ENCODE results near the gene CCDC124.

The CCDC124 gene

DNA sequence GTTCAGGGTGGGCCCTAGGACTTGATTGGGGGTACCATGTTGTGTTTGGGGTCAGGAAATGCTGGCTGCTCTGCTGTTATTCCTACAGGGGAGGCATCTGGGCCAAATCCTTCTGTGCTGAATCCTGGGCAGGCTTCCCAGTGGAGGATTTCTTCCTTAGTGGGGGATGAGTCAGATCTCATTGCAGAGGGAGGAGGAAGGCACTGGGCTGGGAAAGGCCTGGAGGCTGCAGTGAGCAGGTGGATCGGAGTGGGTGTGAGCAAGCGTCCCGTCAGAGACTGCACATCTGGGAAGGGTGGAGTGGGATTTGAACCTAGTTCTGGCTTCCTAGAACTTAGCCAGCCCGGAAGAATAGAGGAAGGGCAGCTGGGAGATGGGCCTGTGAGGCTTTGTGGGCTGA, 11.5 kb downstream of the CCDC124 start:
- no peaks in the 10 kb centered on the region for H3K79me2 ChIP-seq (ENCODE audit: insufficient read depth, low read length)
- no peak overlapping the region for H3K9ac ChIP-seq (ENCODE audit: low read depth, low read length, poor library complexity, severe bottlenecking)
- H4K20me1 ChIP-seq (ENCODE audit: insufficient read depth, low read length, poor library complexity, severe bottlenecking), result no peaks in the 10 kb centered on the region
- no peaks in the 10 kb centered on the region for H3K9me3 ChIP-seq (ENCODE audit: insufficient read depth, low read depth, low read length)
- no peak overlapping the region for H3K4me2 ChIP-seq (ENCODE audit: low read depth, low read length, poor library complexity, severe bottlenecking)
- H3K4me1 ChIP-seq (ENCODE audit: insufficient read depth, low read length, poor library complexity, severe bottlenecking), result peaks cover 16% of the 10 kb centered on the region
- TF ChIP-seq, protein P1, sequence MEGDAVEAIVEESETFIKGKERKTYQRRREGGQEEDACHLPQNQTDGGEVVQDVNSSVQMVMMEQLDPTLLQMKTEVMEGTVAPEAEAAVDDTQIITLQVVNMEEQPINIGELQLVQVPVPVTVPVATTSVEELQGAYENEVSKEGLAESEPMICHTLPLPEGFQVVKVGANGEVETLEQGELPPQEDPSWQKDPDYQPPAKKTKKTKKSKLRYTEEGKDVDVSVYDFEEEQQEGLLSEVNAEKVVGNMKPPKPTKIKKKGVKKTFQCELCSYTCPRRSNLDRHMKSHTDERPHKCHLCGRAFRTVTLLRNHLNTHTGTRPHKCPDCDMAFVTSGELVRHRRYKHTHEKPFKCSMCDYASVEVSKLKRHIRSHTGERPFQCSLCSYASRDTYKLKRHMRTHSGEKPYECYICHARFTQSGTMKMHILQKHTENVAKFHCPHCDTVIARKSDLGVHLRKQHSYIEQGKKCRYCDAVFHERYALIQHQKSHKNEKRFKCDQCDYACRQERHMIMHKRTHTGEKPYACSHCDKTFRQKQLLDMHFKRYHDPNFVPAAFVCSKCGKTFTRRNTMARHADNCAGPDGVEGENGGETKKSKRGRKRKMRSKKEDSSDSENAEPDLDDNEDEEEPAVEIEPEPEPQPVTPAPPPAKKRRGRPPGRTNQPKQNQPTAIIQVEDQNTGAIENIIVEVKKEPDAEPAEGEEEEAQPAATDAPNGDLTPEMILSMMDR (conservative IDR thresholded peaks at IDR 0.05; ENCODE audit: low read length), result no peak
- TF ChIP-seq EZH2phosphoT487 (IDR thresholded peaks at IDR 0.05; ENCODE audit: borderline replicate concordance), result no peak
- no peak overlapping the region for H3K4me3 ChIP-seq (ENCODE audit: low read length, poor library complexity, severe bottlenecking)
- H3F3A ChIP-seq (ENCODE audit: low read depth), result no peaks in the 10 kb centered on the region
- H3K9me2 ChIP-seq (replicated peaks; ENCODE audit: low read depth, low read length), result no peaks in the 10 kb centered on the region
- H2AFZ ChIP-seq (ENCODE audit: low read length), result no peak overlapping the region
- no peaks in the 10 kb centered on the region for H3K27me3 ChIP-seq (ENCODE audit: insufficient read depth, low read length, poor library complexity, severe bottlenecking)
- H3K36me3 ChIP-seq (ENCODE audit: insufficient read depth, low read length), result peaks cover 4% of the 10 kb centered on the region; the same call in 1 of the 2 replicates

DNA sequence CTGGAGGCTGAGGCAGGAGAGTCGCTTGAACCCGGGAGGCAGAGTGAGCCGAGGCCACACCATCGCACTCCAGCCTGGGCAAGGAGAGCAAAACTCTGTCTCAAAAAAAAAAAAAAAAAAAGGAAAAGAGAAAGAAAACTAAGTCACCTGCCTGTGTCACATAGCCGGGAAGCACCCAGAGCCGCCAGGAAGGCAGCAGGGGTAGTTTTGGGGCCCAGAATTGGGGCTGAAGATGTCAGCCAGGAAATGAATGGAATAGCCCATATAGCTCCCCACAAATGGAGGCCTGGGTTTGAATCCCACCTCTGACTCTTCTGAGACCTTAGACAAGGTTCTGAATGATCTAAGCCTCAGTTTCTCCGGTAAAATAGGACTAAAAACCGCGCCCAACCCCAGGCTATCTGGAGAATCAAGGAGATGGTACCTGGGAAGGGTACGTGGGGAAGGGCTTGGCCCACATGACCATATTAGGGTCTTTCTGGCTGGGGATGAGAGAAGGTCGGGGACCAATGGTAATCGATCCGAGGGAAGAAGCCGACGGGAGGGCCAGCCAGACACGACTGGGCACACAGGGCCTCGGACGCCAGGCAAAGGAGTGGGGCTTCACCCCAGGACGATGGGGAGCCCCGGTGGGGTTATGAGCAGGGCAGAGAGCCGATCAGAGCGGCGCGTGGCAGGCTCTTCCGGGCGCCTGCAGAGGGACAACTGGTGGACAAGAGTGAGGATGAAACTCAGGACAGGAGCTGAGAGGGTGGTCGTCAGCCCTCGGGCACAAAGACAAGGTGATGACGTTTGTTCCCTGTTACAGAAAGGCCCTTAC, 14.4 kb downstream of the CCDC124 start:
- Histone ChIP-seq H3K27me3 (ENCODE audit: insufficient read depth, low read length, poor library complexity, severe bottlenecking) (no peaks in the 10 kb centered on the region), H3K36me3 (ENCODE audit: insufficient read depth, low read length) (no peaks in the 10 kb centered on the region), H3K9ac (ENCODE audit: low read depth, low read length, poor library complexity, severe bottlenecking) (no peak overlapping the region), H3K9me2 (replicated peaks; ENCODE audit: low read depth, low read length) (no peaks in the 10 kb centered on the region), H3K4me3 (ENCODE audit: low read length, poor library complexity, severe bottlenecking) (peak overlapping the region; percentile 73), H2AFZ (ENCODE audit: low read length) (peak overlapping the region; percentile 83), H3K4me1 (ENCODE audit: insufficient read depth, low read length, poor library complexity, severe bottlenecking) (peaks cover 33% of the 10 kb centered on the region), H3F3A (ENCODE audit: low read depth) (no peaks in the 10 kb centered on the region), H3K9me3 (ENCODE audit: insufficient read depth, low read depth, low read length) (no peaks in the 10 kb centered on the region), H3K79me2 (ENCODE audit: insufficient read depth, low read length) (no peaks in the 10 kb centered on the region), H4K20me1 (ENCODE audit: insufficient read depth, low read length, poor library complexity, severe bottlenecking) (no peaks in the 10 kb centered on the region), H3K4me2 (ENCODE audit: low read depth, low read length, poor library complexity, severe bottlenecking) (peak overlapping the region; percentile 87)
- TF ChIP-seq, protein P1 (conservative IDR thresholded peaks at IDR 0.05; ENCODE audit: low read length), result no peak
- no peak for TF ChIP-seq EZH2phosphoT487 (IDR thresholded peaks at IDR 0.05; ENCODE audit: borderline replicate concordance)

DNA sequence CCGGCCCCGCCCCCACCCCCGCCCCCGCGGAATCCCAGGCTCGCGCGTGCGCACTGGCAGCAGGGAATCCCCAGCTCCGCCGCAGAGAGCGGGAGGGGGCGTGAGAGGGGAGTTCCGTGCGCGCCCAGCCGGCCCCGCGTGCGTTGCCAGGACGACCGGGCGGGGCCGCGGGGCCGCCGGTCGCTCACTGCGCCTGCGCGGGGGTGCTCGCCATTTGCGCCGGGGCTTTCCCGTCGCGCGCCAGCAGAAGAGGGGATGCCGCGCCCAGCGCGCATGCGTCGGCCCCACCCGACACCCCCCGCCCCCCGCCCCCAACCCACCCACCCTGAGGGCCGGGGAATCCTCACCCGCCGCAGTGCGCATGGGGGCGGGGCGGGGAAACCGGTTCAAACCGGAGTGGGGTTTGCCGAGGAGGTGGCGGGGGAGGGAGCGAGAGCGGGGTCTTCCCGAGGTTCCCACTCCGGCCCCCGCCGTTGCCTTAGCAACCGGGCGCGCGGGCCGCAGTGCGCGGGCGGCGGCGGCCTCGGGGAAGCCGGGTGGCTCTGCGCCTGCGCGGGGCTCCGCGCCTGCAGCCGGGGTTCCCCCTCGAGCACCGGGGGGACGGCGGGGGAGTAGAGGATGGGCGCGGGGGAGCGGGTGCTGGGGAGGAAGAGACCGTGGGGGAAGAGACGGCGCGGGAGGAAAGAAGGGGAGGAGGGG, 15.1 kb downstream of the CCDC124 start:
- TF ChIP-seq, protein P1 (conservative IDR thresholded peaks at IDR 0.05; ENCODE audit: low read length), result no peak
- no peak for TF ChIP-seq EZH2phosphoT487 (IDR thresholded peaks at IDR 0.05; ENCODE audit: borderline replicate concordance)
- Histone ChIP-seq H3K9me3 (ENCODE audit: insufficient read depth, low read depth, low read length) (no peaks in the 10 kb centered on the region), H3K4me3 (ENCODE audit: low read length, poor library complexity, severe bottlenecking) (peak overlapping the region; percentile 73), H3K9me2 (replicated peaks; ENCODE audit: low read depth, low read length) (no peaks in the 10 kb centered on the region), H3K36me3 (ENCODE audit: insufficient read depth, low read length) (no peaks in the 10 kb centered on the region), H3K4me2 (ENCODE audit: low read depth, low read length, poor library complexity, severe bottlenecking) (peak overlapping the region; percentile 87), H3F3A (ENCODE audit: low read depth) (no peaks in the 10 kb centered on the region), H4K20me1 (ENCODE audit: insufficient read depth, low read length, poor library complexity, severe bottlenecking) (no peaks in the 10 kb centered on the region), H3K27me3 (ENCODE audit: insufficient read depth, low read length, poor library complexity, severe bottlenecking) (no peaks in the 10 kb centered on the region), H3K79me2 (ENCODE audit: insufficient read depth, low read length) (no peaks in the 10 kb centered on the region), H3K4me1 (ENCODE audit: insufficient read depth, low read length, poor library complexity, severe bottlenecking) (peaks cover 33% of the 10 kb centered on the region), H2AFZ (ENCODE audit: low read length) (peak overlapping the region; percentile 77; the same call in 1 of the 2 replicates), H3K9ac (ENCODE audit: low read depth, low read length, poor library complexity, severe bottlenecking) (peak overlapping the region; percentile 52)
